Measurements from ENCODE around the gene HELQ. TPM values are rescaled to one million over a fixed set of nuclear protein-coding genes. Genes with fewer than 3 reads are reported as not detected.

Gene HELQ
- total RNA-seq, 1 experiment from 2014 or later, result 14.6 TPM

GRCh38 chr4:83390944-83391343 lies 64.7 kb downstream of the HELQ start:
- H3K4me1 ChIP-seq (ENCODE audit: control insufficient read depth in 1 of 2, insufficient read depth in 2 of 2, low read length in 2 of 2), result no peaks in the 10 kb centered on the region
- no peaks in the 10 kb centered on the region for H3K36me3 ChIP-seq (ENCODE audit: control insufficient read depth in 1 of 2, insufficient read depth in 2 of 2, low read length in 2 of 2)
- RAD21 ChIA-PET (ENCODE audit: low non-redundant PET in 1 of 2, low total read pairs in 2 of 2, uncharacterized antibody in 2 of 2, unreplicated experiment in 2 of 2), result no interaction called here
- H3K27ac ChIP-seq (ENCODE audit: low read depth, low read length), result no peak overlapping the region
- CTCF ChIA-PET, result no interaction called here
- POLR2A ChIA-PET, result no interaction called here
- no peak overlapping the region for H3K4me3 ChIP-seq (replicated peaks in 1 of 2; ENCODE audit: low read depth in 1 of 2, low read length in 2 of 2)
- no TSS peak for BruUV-seq (replicated peaks)
- H3K9ac ChIP-seq (ENCODE audit: low read length), result no peak overlapping the region
- DNase-seq (ENCODE audit: low read depth, low spot score) (no peak), ATAC-seq (no peak)
- TF ChIP-seq CBX3 (IDR thresholded peaks at IDR 0.05; ENCODE audit: low read depth) (no peak), EGR1 (IDR thresholded peaks at IDR 0.05; ENCODE audit: low read depth) (no peak), ZNF274 (IDR thresholded peaks at IDR 0.05; ENCODE audit: low read depth, low read length) (no peak), SP1 (IDR thresholded peaks at IDR 0.05; ENCODE audit: low read depth) (no peak), POLR2A (IDR thresholded peaks at IDR 0.05; ENCODE audit: borderline replicate concordance, extremely low read depth, insufficient read depth, insufficient read length) (no peak), JUND (IDR thresholded peaks at IDR 0.05) (no peak), ATF3 (IDR thresholded peaks at IDR 0.05) (no peak), EZH2 (IDR thresholded peaks at IDR 0.05) (no peak), MAX (IDR thresholded peaks at IDR 0.05) (no peak), REST (IDR thresholded peaks at IDR 0.05; ENCODE audit: low read depth) (no peak), ZFX (IDR thresholded peaks at IDR 0.05) (no peak), CTCF (IDR thresholded peaks at IDR 0.05 in 2 of 3, conservative IDR thresholded peaks at IDR 0.05 in 1 of 3; ENCODE audit: borderline replicate concordance in 1 of 3, insufficient read depth in 1 of 3, low read depth in 2 of 3, low read length in 2 of 3) (no peak), RAD21 (IDR thresholded peaks at IDR 0.05; ENCODE audit: low read depth) (no peak), TCF7L2 (IDR thresholded peaks at IDR 0.05; ENCODE audit: borderline replicate concordance, extremely low read depth, insufficient read depth, insufficient read length) (no peak), ELF1 (IDR thresholded peaks at IDR 0.05; ENCODE audit: borderline replicate concordance, low read depth) (no peak), CEBPB (IDR thresholded peaks at IDR 0.05; ENCODE audit: low read depth) (no peak), EZH2phosphoT487 (IDR thresholded peaks at IDR 0.05; ENCODE audit: borderline replicate concordance) (no peak), SIN3A (IDR thresholded peaks at IDR 0.05; ENCODE audit: low read depth) (no peak), SRF (IDR thresholded peaks at IDR 0.05; ENCODE audit: low read depth) (no peak), FOSL1 (IDR thresholded peaks at IDR 0.05; ENCODE audit: low read depth) (no peak)
- H3K4me2 ChIP-seq (ENCODE audit: low read length), result no peak overlapping the region
- H3K79me2 ChIP-seq (ENCODE audit: insufficient read depth, low read length), result no peaks in the 10 kb centered on the region
- no peaks in the 10 kb centered on the region for H3K27me3 ChIP-seq (ENCODE audit: insufficient read depth, low read length)
- no peak overlapping the region for H2AFZ ChIP-seq (ENCODE audit: low read depth, low read length, poor library complexity, severe bottlenecking)
- intact Hi-C loops (cut with micrococcal nuclease), result no loop called here
- H3K9me2 ChIP-seq (ENCODE audit: insufficient read depth), result no peaks in the 10 kb centered on the region
- no peaks in the 10 kb centered on the region for H4K20me1 ChIP-seq (ENCODE audit: insufficient read depth)
- no peaks in the 10 kb centered on the region for H3K9me3 ChIP-seq (ENCODE audit: control insufficient read depth in 1 of 2, insufficient read depth in 1 of 2, low read depth in 1 of 2, low read length in 2 of 2)

All from HCT116 (cell line).